Measurements from ENCODE around the gene HOXC9. TPM values are rescaled to one million over a fixed set of nuclear protein-coding genes. Genes with fewer than 3 reads are reported as not detected.
A peak's percentile ranks its signal among the peaks of the same experiment; 100 is the strongest.

The HOXC9 gene
- total and polyA plus RNA-seq, 11 donors: not detected

DNA sequence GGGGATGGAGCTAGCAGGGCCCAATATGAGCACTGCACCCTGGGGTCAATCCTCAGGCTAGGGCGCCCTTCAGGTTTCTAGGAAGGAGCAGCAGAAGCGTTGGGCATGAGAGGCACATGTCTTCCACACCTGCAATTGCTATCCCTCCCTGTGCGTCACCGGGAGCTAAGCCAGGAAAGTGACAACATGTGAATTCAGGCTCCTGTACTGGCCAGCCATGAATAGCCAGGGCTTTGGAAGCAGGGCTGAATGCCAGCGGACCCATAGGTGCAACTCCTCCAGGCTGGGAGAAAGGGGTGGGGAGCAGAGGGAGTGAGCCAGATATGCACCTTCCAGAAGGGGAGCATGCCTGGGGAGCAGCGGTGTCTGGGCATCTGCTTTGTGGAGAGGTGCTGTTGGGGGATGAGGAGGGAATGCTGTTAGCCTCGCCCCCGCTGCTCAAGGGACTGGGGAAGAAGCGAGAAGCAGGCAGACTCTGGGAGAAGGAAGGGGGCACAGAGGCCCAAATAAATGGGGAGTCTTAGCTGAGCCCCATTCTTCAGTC lies 39.0 kb downstream of the HOXC9 start:
- Histone ChIP-seq H3K4me3 (no peak overlapping the region), H3K27ac (no peak overlapping the region), H3K36me3 (no peaks in the 10 kb centered on the region), H3K27me3 (peaks cover 51 to 98% (median 90%) of the 10 kb centered on the region in 9 donors), H3K9me3 (no peaks in the 10 kb centered on the region), H3K4me1 (peaks cover 0 to 8% (median 0%) of the 10 kb centered on the region in 12 donors)
- intact Hi-C loops (cut with DNase I): no loop called here
- WGBS, 4 donors: 17 to 31% (median 19%) methylated on average over 8 to 9 of the region's 9 CpGs
- ATAC-seq: no peak
- TF ChIP-seq CTCF (IDR thresholded peaks at IDR 0.05) (no peak), POLR2A (IDR thresholded peaks at IDR 0.05) (no peak)
- no peak for DNase-seq

DNA sequence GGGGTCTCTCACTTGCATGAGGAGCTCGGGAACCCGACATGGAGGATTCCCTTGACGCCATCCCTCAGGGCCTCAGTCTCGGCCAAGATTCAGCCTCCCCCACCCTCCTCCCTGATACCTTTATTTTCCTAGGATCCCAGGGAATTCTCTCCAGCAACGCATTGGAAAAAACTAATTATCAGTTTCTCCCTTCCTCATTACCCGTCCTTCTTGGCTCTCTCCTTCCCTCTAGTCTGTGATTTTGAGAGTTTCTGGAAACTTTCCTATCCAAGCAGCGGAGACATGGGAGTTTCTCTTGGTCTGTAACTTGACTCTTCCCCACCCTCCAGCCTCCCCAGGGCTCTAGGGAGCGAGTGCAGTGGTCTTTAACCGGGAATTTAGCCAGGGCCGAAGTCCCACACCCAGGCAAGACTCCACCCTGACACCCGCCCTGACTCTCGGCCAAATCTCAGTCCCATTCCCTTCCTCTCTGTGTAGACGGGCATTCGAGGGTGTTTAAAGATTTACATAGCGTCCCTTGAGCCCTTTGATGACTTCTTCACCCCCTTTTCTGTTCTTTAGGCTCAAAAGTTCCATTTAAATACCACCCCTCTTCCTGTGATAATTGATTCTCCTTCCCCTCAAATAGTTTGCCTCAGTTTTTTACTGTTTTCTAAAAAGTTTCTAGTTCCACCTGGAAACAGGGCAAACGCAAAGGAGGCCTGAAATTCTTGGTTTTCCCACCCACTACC lies 39.6 kb downstream of the HOXC9 start:
- WGBS, 4 donors: 4 to 8% (median 6%) methylated on average over 16 of the region's 16 CpGs
- DNase-seq: peak in 1 of 5 donors; percentile 26
- H3K9me3 ChIP-seq: no peaks in the 10 kb centered on the region
- H3K27me3 ChIP-seq: peaks cover 46 to 98% (median 90%) of the 10 kb centered on the region in 9 donors
- peak in 1 of 4 donors; percentile 34 for ATAC-seq
- no peak overlapping the region for H3K27ac ChIP-seq
- TF ChIP-seq CTCF (IDR thresholded peaks at IDR 0.05) (no peak), POLR2A (IDR thresholded peaks at IDR 0.05) (no peak)
- peaks cover 0 to 2% (median 0%) of the 10 kb centered on the region in 12 donors for H3K4me1 ChIP-seq
- intact Hi-C loops (cut with DNase I): no loop called here
- no peak overlapping the region for H3K4me3 ChIP-seq
- H3K36me3 ChIP-seq: no peaks in the 10 kb centered on the region

GRCh38 chr12:54040148-54040494 lies 40.2 kb downstream of the HOXC9 start:
- H3K4me1 ChIP-seq: no peaks in the 10 kb centered on the region
- DNase-seq: no peak
- 35 to 44% (median 42%) methylated on average over 4 of the region's 4 CpGs for WGBS, 4 donors
- no peak overlapping the region for H3K4me3 ChIP-seq
- H3K27ac ChIP-seq: no peak overlapping the region
- TF ChIP-seq CTCF (IDR thresholded peaks at IDR 0.05) (no peak), POLR2A (IDR thresholded peaks at IDR 0.05) (no peak)
- ATAC-seq: no peak
- intact Hi-C loops (cut with DNase I): no loop called here
- H3K9me3 ChIP-seq: no peaks in the 10 kb centered on the region
- no peaks in the 10 kb centered on the region for H3K36me3 ChIP-seq
- H3K27me3 ChIP-seq: peaks cover 45 to 98% (median 89%) of the 10 kb centered on the region in 9 donors

- ATAC-seq: no peak
- 51 to 61% (median 55%) methylated on average over 3 of the region's 3 CpGs for WGBS, 4 donors
- TF ChIP-seq POLR2A (IDR thresholded peaks at IDR 0.05) (no peak), CTCF (IDR thresholded peaks at IDR 0.05) (no peak)
- Histone ChIP-seq H3K4me3 (no peak overlapping the region), H3K27me3 (peaks cover 47 to 98% (median 89%) of the 10 kb centered on the region in 9 donors), H3K9me3 (no peaks in the 10 kb centered on the region), H3K27ac (no peak overlapping the region), H3K36me3 (no peaks in the 10 kb centered on the region), H3K4me1 (no peaks in the 10 kb centered on the region)
- intact Hi-C loops (cut with DNase I): no loop called here
- DNase-seq: no peak
Measured at GRCh38 chr12:54040648-54041047, 40.7 kb downstream of the HOXC9 start.
